ENCODE data around the gene CRYBG3.

Gene CRYBG3

DNA sequence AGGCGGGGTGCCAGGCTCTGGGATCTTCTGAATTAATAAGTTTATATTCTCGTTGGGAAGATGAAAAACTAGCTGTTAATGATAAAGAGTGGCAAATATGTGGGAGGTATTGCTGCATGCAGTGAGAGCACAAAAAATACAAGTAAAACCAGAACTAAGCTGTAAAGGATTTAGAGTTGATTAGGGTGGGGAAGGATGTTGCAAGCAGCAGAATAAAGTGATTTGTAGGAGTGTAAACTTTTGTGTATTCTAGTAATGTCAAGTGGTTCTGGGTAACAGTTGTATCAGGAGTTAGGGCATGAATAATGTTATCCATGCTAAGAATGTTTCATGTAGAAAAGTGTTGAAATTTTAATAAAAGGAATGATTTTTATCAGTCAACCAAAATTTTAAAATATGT is 18.1 kb downstream of the CRYBG3 start:
- no peak for DNase-seq

GRCh38 chr3:97841304-97841703 is 19.5 kb downstream of the CRYBG3 start:
- DNase-seq, result no peak

- DNase-seq, result no peak
These were observed 20.1 kb downstream of the CRYBG3 start for GRCh38 chr3:97841956-97842355.

DNA sequence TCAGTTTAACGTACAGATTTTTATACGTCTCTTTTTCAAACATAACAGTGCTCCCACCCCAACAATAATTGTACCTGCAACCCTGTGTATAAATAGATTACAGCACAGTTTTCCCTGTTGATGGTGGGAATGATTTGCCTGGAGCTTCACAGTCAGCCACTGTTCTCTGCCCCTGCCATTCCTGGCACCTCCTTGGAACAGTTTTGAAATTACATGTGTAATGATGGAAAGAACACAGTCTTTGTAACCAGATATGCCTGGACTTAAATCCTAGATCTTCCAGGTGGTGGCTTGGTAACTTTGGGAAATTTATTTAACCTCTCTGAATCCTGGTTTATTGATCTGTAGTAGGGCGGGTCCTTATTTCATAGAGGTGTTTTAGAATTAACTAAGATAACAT is 27.0 kb downstream of the CRYBG3 start:
- no peak for DNase-seq

DNA sequence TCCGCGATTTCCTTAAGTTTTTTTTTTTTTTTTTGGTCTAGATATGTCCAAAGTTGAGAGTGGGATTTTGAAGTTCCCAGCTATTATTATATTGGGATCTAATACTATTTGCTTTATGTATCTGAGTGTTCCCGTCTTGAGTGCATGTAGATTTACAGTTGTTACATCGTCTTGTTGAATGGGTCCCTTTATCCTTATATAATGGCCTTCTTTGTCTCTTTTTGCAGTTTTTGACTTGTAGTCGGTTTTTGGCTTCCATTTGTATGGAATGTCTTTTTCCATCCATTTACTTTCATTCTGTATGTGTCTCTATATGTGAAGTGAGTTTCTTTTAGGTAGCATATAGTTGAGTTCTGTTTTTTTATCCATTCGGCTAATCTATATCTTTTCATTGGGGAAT is 35.6 kb downstream of the CRYBG3 start:
- DNase-seq, result no peak

DNA sequence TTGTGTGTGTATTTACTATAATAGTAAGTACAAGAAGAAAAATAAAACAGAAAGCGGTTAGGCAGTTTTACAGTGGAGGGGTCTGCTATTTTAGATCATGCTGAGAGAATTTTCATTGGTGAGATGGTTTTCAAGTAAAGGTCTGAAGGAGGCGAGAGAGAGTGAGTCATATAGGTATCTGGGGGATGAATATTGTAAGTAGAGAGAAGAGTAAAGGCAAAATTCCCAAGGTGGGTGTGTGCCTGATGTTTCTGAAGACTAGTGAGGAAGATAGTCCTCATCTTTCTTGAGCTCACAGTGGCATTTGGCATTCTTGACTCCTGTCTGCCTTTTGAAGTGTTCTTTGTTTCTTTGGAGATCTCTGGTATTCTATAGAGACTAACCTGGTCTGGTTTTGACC is 38.6 kb downstream of the CRYBG3 start:
- DNase-seq, result no peak

DNA sequence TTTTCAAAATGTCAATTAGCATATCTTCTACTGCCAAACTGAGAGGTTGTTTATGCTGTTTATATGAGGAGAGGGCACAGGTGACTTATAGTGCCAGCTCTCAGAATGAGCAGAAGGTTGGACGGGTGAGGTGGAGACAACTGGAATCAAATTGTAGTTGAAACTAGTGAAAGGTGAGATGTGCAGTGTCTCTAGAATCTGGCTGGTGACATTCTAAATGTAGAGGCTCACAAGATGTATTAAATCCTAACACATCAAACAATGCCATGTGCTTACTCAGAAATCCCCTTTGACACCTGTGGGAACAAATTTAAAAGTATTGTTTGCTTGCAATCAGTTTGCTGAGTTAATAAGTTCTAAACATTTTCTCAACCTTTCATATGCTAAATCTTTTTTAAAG is 40.8 kb downstream of the CRYBG3 start:
- no peak for DNase-seq

DNA sequence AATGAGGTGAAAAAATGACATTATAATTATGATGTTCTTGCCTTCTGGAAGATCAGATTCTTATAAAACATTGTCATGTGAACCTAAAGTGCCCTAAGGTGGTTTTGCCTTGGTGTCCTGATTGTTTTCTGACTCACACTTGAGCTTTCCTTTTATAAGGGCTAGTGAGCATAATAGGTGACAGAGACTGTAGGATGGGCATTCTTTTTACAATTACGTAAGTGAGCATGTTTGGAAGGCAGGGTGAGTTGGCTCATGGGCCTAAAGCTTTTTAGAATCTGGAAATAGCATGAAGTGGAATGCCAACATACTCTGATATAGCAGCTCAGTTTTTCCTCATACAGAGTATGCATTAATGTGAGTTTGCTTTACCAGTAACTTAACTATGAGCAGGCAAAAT is 41.2 kb downstream of the CRYBG3 start:
- DNase-seq, result no peak

- DNase-seq, result no peak
These were observed 42.0 kb downstream of the CRYBG3 start for GRCh38 chr3:97863775-97864174.

DNA sequence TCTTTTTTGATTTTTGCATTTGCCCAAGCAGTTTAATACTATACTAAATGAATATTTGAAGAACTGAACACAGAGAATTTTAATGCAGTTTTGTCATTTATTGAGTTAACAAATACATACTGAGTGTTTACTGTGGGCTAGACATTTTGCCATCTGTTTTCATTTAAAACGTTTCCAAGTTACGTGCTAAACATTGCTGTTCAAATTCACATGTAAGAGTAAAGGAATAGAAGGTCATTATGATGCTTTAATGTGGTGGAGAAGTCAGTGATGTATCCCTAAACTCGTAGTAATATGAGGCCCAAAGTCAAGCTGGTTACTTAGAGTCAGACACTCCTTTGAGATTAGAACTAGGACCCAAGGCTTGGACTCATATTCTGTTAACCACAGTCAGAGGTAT is 49.4 kb downstream of the CRYBG3 start:
- no peak for DNase-seq

GRCh38 chr3:97871801-97872524 is 50.2 kb downstream of the CRYBG3 start:
- DNase-seq, result no peak

- DNase-seq, result no peak
These were observed 50.8 kb downstream of the CRYBG3 start for GRCh38 chr3:97872525-97873042.

- no peak for DNase-seq
These were observed 58.5 kb downstream of the CRYBG3 start for GRCh38 chr3:97880267-97880666.

DNA sequence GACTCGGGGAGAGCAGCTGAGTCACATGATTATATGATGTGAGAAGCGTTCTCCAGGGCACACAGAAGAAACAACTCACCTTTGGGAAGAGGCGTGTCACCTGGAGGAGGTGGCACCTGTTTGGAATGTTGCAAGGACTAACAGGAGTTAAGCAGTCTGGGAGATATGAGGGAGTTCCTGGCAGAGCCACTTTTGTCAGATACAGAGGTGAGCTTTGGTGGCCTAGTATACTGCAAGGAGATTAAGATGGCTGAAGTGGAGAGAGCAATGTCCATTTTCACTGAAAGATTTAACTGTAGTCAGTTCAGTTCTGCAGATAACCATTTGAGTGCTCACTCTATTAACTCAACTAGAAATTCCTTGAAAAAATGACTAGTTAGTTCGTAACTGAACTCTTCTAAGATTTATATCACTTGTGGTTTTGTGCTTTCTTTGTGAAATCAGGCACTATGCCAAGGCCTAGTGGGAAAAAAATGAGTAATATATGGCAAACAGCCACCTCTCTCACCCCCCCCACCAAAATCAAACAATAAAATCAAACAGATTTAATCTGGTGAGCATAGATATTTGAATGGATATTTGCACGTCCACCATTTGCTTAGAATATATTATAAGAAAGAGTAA is 61.3 kb downstream of the CRYBG3 start:
- DNase-seq, result no peak

- no peak for DNase-seq
These were observed 61.9 kb downstream of the CRYBG3 start for GRCh38 chr3:97883736-97884135.

DNA sequence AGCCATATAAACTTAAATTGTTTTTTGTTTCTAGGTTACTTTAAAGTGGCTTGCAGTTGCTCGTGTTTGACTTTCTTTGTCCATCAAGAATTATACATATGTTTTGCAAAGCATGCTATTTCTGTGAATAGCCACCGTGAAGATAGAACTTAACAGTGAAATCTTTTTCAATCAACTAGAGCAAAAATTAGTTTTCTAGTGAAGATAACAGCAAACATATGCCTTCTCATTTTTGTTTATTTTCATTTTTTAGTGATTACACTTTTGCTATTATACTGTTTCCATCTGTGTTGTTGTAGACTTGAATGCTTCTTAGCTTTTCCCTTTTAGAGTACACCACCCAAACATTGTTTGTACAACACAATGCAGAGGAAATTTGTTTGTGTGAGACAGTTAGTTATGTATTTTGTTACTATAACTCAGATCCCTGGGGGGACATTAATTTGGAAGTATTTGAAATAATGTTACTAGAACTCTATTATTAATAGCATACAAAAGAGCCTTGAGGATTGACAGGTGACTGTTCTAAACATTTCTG is 62.8 kb downstream of the CRYBG3 start:
- no peak for DNase-seq

DNA sequence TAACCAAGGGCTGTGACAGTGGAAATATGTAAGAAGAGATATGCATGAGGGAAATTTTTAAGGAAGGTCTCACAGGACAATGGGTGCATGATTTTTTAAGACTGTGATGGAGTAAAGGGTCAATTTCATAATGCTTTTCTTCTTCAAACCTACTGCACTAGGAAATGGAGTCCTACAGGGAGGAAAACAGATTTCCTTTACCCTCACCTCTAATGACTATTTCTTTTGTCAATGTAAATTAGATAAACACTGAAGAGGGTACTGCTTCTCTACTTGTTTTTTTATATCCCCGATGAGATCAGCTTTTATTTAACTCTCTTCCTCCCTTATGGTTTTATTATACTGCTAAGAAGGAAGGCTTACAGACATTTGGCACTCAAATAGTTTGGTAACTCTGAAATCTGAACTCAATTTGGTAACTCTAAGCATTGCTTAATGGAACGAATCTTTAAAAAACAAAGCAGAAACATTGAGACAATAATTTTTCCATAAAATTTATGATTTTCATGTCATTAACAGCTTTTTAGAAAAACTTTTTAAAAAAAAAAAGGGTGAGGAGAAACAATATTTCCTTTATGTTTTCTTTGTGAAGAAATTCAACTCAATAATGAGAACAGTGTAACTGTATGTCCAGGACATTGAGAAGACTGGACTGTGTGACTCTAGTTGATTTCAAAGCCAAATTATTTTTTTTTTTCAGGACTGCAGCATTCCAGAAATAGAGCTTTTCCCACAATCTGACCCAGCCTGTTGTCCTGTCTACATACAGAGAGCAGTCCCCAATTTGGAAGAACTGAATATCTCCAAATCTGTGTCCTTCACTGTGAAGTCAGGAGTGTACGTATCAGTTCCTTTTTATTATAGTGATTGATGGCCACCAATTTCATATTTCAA is 64.4 kb downstream of the CRYBG3 start:
- DNase-seq, result no peak

DNA sequence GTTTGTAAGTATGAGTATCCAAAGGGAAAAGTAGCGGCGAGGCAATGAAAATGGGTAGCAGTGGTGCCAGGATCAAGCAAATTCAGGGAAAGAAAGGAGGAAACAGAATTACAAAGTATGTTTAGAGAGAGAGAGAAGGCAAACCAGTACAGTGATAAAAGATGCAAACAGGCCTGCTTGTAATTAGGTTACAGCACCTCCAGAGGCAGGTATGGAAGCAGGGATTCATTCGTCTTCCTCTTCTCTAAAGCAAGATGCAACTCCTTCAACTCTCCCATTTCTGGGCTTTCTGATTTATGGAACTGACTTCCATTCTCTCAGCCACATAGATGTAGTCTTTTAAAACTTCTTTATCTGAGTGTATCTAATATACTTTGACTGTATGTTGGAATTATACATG is 68.0 kb downstream of the CRYBG3 start:
- DNase-seq, result no peak

DNA sequence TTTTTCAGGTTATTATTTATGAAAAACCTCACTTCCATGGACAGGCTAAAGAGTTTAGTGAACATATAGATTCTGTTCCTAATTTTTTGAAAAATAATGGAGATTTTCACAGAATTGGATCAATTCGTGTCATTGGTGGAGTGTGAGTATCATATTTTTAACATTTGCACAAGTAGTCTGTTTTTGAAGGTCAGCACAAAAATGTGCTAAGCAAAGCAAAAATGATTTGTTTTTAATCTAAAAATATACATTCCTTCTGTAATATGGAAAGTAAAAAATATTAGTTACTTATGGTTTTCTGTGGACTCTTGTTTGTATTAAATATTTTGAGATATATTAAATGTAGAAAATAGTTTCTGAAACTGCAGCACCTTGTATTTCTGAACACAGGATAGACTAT is 71.0 kb downstream of the CRYBG3 start:
- no peak for DNase-seq

DNA sequence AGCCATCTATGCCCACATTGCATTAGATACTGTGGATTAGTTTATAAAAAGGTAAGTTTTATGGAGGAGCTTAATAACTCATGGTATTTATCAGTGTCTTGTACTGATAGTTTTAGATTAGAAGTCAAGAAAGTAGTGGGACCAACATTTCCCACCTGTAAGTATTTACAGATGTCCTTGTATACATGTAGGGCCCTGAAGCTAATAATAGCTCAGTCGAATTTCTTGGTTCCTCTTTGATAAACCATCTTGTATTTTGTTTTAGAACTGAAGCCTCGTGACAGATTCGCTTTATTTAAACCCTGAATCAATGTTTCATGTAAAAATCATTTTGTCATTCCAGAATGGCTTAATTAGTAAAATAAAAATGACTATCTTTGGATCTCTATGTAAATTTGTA is 73.4 kb downstream of the CRYBG3 start:
- DNase-seq, result no peak

GRCh38 chr3:97896129-97896528 is 74.3 kb downstream of the CRYBG3 start:
- DNase-seq, result no peak

DNA sequence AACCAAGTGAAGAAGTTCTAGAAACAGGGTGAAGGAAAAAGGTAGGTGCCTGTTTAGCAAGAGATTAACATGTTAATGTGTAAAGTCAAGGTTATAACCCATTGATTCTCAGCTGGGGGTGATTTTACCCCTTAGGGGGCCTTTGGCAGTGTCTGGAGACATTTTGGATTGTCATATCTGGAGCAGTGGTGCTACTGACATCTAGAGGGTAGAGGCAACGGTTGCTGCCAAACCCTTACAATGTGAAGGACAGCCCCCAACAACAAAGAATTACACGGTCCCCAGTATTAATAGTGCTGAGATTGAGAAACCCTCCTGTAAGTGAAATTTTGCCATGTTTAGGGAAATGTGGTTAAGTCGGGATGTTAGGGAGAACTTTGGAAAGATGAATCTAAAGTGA is 74.7 kb downstream of the CRYBG3 start:
- DNase-seq, result no peak

GRCh38 chr3:97899331-97899730 is 77.5 kb downstream of the CRYBG3 start:
- no peak for DNase-seq
